ENCODE measurements around the gene NEMP1. TPM values are rescaled to one million over a fixed set of nuclear protein-coding genes. Genes with fewer than 3 reads are reported as not detected.
A peak's percentile ranks its signal among the peaks of the same experiment; 100 is the strongest.

Gene NEMP1
- total and polyA plus RNA-seq, 2 of the 8 experiments (the other 6 are each of a cell fraction or from before 2014, with no cell fraction given): 30.1 to 43.2 TPM

DNA sequence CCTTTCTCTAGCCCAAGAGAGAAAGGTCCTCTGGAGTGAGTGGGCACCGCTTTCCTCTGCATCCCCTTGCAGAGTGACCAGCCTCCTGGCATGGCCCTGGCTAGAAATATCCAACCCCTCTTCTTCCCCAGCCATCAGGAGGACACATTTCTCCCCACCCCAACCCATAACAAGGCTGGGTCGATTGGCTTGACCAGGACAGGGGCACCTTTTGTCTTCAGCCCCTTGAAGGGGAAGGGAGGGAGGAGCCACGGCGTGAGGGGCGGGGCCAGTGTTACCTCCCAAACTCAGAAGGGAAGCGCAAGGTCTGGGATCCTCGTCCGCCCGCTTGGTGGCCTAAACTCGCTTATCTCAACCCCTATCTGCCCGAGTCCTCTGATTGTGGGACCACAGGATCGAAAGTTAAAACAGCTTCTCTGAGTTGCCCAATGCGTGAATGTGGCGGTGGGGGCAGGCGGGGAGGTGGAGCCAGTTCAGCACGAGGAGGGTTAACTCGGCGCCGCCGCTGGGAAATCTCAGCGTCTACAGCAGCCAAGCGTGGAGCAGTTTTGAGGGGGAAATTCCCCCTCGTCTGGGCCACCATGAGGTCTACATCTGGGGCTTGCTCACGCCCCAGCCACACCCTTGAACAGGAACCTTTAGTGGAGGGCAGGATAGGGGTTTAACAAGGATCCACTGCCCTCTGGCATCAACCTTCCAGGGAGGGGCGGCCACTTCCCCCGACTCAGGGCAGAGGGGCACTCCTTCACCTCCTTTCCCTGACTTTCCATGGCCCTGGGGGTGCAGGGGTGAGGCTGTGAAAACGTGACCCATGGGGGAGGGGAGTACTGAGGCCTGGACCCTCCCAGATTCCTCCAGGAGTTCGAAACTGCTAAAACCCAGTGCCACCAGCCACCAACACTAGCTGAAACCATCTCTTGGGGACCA lies 31.8 kb upstream of the NEMP1 start (continued):
- no peak for TF ChIP-seq TAF7 (optimal IDR thresholded peaks at IDR 0.05; ENCODE audit: borderline replicate concordance, low read depth, low read length)
- TF ChIP-seq EZH2 (IDR thresholded peaks at IDR 0.05; ENCODE audit: low read depth, low read length, severe bottlenecking): no peak
- TF ChIP-seq SIN3A (conservative IDR thresholded peaks at IDR 0.05 in 1 of 2, IDR thresholded peaks at IDR 0.05 in 1 of 2; ENCODE audit: low read depth in 1 of 2, low read length in 2 of 2): no peak
- peak; percentile 56 for TF ChIP-seq ASH2L (IDR thresholded peaks at IDR 0.05; ENCODE audit: low read length)
- no peak for TF ChIP-seq ZNF274 (IDR thresholded peaks at IDR 0.05; ENCODE audit: borderline replicate concordance, extremely low read depth, low read length)
- TF ChIP-seq MAX (IDR thresholded peaks at IDR 0.05): peak; percentile 50
- TF ChIP-seq E2F6 (IDR thresholded peaks at IDR 0.05): peak; percentile 67
- TF ChIP-seq BACH1 (IDR thresholded peaks at IDR 0.05; ENCODE audit: low read length): no peak
- no peak for TF ChIP-seq HDAC2 (IDR thresholded peaks at IDR 0.05; ENCODE audit: borderline replicate concordance in 1 of 2, low read depth in 2 of 2, low read length in 2 of 2)
